Measurements from ENCODE around the gene AHI1.

DNA sequence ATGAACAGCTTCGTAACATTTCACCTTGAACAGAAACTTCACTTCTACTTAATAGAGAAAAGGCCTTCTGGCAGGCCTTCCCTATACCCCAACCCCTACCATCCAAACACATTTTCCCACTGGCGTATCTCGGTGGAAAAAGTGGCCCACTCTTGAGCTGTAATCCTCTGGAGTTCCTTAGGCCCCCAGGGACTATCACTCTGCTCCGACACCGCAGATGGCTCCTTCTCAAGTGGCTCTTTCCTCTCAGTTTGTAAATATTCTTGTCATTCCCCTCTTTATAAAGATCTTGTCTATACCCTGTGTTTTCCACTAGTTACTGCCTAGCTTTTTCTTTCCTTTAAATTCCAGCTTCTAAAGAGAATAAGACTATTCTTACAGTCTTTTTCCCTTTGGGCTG, 207.7 kb downstream of the AHI1 start:
- TF ChIP-seq ZNF514 (tag by site-specific recombination; IDR thresholded peaks at IDR 0.05) (no peak), CTCF (tag by site-specific recombination; IDR thresholded peaks at IDR 0.05) (no peak), ZNF830 (tag by site-specific recombination; IDR thresholded peaks at IDR 0.05; ENCODE audit: low read depth) (no peak), ZNF544 (tag by site-specific recombination; IDR thresholded peaks at IDR 0.05) (no peak), ZNF530 (tag by site-specific recombination; IDR thresholded peaks at IDR 0.05; ENCODE audit: low read depth) (no peak), ZNF2 (tag by site-specific recombination; IDR thresholded peaks at IDR 0.05) (no peak)

Data from HEK293 (cell line).